Measurements from ENCODE around the gene ING4. TPM values are rescaled to one million over a fixed set of nuclear protein-coding genes. Genes with fewer than 3 reads are reported as not detected.

ING4 gene
- total and polyA plus RNA-seq, 2 of the 13 experiments (the other 11 are each of a cell fraction or from before 2014, with no cell fraction given): 14.4 to 32.4 TPM

- TF ChIP-seq KIAA2018 (CRISPR knock-in tag; IDR thresholded peaks at IDR 0.05; ENCODE audit: borderline replicate concordance) (no peak), ZSCAN30 (CRISPR knock-in tag; IDR thresholded peaks at IDR 0.05) (no peak), PRDM10 (CRISPR knock-in tag; IDR thresholded peaks at IDR 0.05; ENCODE audit: low read depth) (no peak), CCAR2 (optimal IDR thresholded peaks at IDR 0.05; ENCODE audit: low read depth, low read length) (no peak), ZNF749 (CRISPR knock-in tag; IDR thresholded peaks at IDR 0.05; ENCODE audit: borderline replicate concordance) (no peak), ZNF260 (CRISPR knock-in tag; IDR thresholded peaks at IDR 0.05; ENCODE audit: borderline replicate concordance, low read depth) (no peak), ZNF441 (CRISPR knock-in tag; IDR thresholded peaks at IDR 0.05; ENCODE audit: borderline replicate concordance) (no peak), HHEX (CRISPR knock-in tag; IDR thresholded peaks at IDR 0.05) (no peak)
Observed at GRCh38 chr12:6627616-6628015, 35.3 kb downstream of the ING4 start (continued).
